Measurements from ENCODE around the gene DGKB. TPM values are rescaled to one million over a fixed set of nuclear protein-coding genes. Genes with fewer than 3 reads are reported as not detected.

DGKB gene
- total RNA-seq, 1 donor from 2014 or later = 0.72 TPM

- H3K27me3 Mint-ChIP-seq (ENCODE audit: low read depth) = no peaks in the 10 kb centered on the region
- no peak overlapping the region for H3K27ac Mint-ChIP-seq (ENCODE audit: unreplicated experiment)
- no peak for TF ChIP-seq CTCF (conservative IDR thresholded peaks at IDR 0.05)
- no peaks in the 10 kb centered on the region for H3K4me1 Mint-ChIP-seq
- no peaks in the 10 kb centered on the region for H3K9me3 Mint-ChIP-seq
- DNase-seq (ENCODE audit: low read depth, low spot score) = no peak
- H3K4me3 Mint-ChIP-seq = no peak overlapping the region
- H3K36me3 Mint-ChIP-seq (ENCODE audit: low read depth) = no peaks in the 10 kb centered on the region
Measured at GRCh38 chr7:14630048-14630447, 272.5 kb downstream of the DGKB start.

- H3K4me3 Mint-ChIP-seq = no peak overlapping the region
- TF ChIP-seq CTCF (conservative IDR thresholded peaks at IDR 0.05) = no peak
- no peaks in the 10 kb centered on the region for H3K27me3 Mint-ChIP-seq (ENCODE audit: low read depth)
- no peaks in the 10 kb centered on the region for H3K36me3 Mint-ChIP-seq (ENCODE audit: low read depth)
- H3K4me1 Mint-ChIP-seq = no peaks in the 10 kb centered on the region
- H3K27ac Mint-ChIP-seq (ENCODE audit: unreplicated experiment) = no peak overlapping the region
- H3K9me3 Mint-ChIP-seq = no peaks in the 10 kb centered on the region
- no peak for DNase-seq (ENCODE audit: low read depth, low spot score)
Measured at GRCh38 chr7:14628516-14628915, 274.0 kb downstream of the DGKB start.

GRCh38 chr7:14626076-14626475, 276.5 kb downstream of the DGKB start:
- no peak for TF ChIP-seq CTCF (conservative IDR thresholded peaks at IDR 0.05)
- no peaks in the 10 kb centered on the region for H3K9me3 Mint-ChIP-seq
- DNase-seq (ENCODE audit: low read depth, low spot score) = no peak
- H3K4me3 Mint-ChIP-seq = no peak overlapping the region
- H3K27ac Mint-ChIP-seq (ENCODE audit: unreplicated experiment) = no peak overlapping the region
- peaks cover 6% of the 10 kb centered on the region for H3K4me1 Mint-ChIP-seq
- H3K27me3 Mint-ChIP-seq (ENCODE audit: low read depth) = no peaks in the 10 kb centered on the region
- H3K36me3 Mint-ChIP-seq (ENCODE audit: low read depth) = no peaks in the 10 kb centered on the region

- no peak overlapping the region for H3K27ac Mint-ChIP-seq (ENCODE audit: unreplicated experiment)
- no peaks in the 10 kb centered on the region for H3K27me3 Mint-ChIP-seq (ENCODE audit: low read depth)
- no peak overlapping the region for H3K4me3 Mint-ChIP-seq
- TF ChIP-seq CTCF (conservative IDR thresholded peaks at IDR 0.05) = no peak
- H3K36me3 Mint-ChIP-seq (ENCODE audit: low read depth) = no peaks in the 10 kb centered on the region
- peaks cover 6% of the 10 kb centered on the region for H3K4me1 Mint-ChIP-seq
- H3K9me3 Mint-ChIP-seq = no peaks in the 10 kb centered on the region
- no peak for DNase-seq (ENCODE audit: low read depth, low spot score)
Measured at GRCh38 chr7:14622559-14622958, 280.0 kb downstream of the DGKB start.

- H3K4me1 Mint-ChIP-seq = no peaks in the 10 kb centered on the region
- no peak overlapping the region for H3K4me3 Mint-ChIP-seq
- TF ChIP-seq CTCF (conservative IDR thresholded peaks at IDR 0.05) = no peak
- DNase-seq (ENCODE audit: low read depth, low spot score) = no peak
- H3K27me3 Mint-ChIP-seq (ENCODE audit: low read depth) = no peaks in the 10 kb centered on the region
- peaks cover 3% of the 10 kb centered on the region for H3K9me3 Mint-ChIP-seq
- H3K27ac Mint-ChIP-seq (ENCODE audit: unreplicated experiment) = no peak overlapping the region
- H3K36me3 Mint-ChIP-seq (ENCODE audit: low read depth) = no peaks in the 10 kb centered on the region
Measured at GRCh38 chr7:14606101-14606500, 296.4 kb downstream of the DGKB start.

- H3K4me1 Mint-ChIP-seq = no peaks in the 10 kb centered on the region
- no peaks in the 10 kb centered on the region for H3K36me3 Mint-ChIP-seq (ENCODE audit: low read depth)
- TF ChIP-seq CTCF (conservative IDR thresholded peaks at IDR 0.05) = no peak
- DNase-seq (ENCODE audit: low read depth, low spot score) = no peak
- H3K27me3 Mint-ChIP-seq (ENCODE audit: low read depth) = no peaks in the 10 kb centered on the region
- no peak overlapping the region for H3K27ac Mint-ChIP-seq (ENCODE audit: unreplicated experiment)
- H3K4me3 Mint-ChIP-seq = no peak overlapping the region
- peaks cover 2% of the 10 kb centered on the region for H3K9me3 Mint-ChIP-seq
Measured at GRCh38 chr7:14604606-14605005, 297.9 kb downstream of the DGKB start.

Data from neural crest cell (in vitro differentiated cells).